Cardiac muscle cell (in vitro differentiated cells and primary cell): ENCODE data around the gene ABTB1. TPM values are rescaled to one million over a fixed set of nuclear protein-coding genes. Genes with fewer than 3 reads are reported as not detected.

Source experiments
- DNase-seq, 2 donors: peaks; one replicate each; pipeline versions ENCODE4 v3.0.0 to v3.0.0-alpha.2; 2010 to 2017; ENCODE audit warnings: low read depth in 1 of 2, low spot score in 1 of 2
- H3K27ac ChIP-seq: fragments of 200-600 bp; sonication (generic); 2 replicates; pipeline ENCODE4 v1.5.1; 2016
- H3K27me3 ChIP-seq: fragments of 200-600 bp; sonication (generic); 2 replicates; pipeline ENCODE4 v1.6.0; 2016; ENCODE audit warnings: control low read depth
- H3K36me3 ChIP-seq: fragments of 200-600 bp; sonication (generic); 2 replicates; pipeline ENCODE4 v1.5.1; 2016; ENCODE audit warnings: control low read depth
- H3K4me1 ChIP-seq: fragments of 200-600 bp; sonication (generic); 2 replicates; pipeline ENCODE4 v1.8.1; 2017; ENCODE audit warnings: low read depth, mild to moderate bottlenecking, mixed run types
- H3K4me3 ChIP-seq: fragments of 200-600 bp; sonication (generic); 2 replicates; pipeline ENCODE4 v1.5.1; 2016; ENCODE audit warnings: mild to moderate bottlenecking
- H3K9me3 ChIP-seq: fragments of 200-600 bp; sonication (generic); 2 replicates; pipeline ENCODE4 v1.5.1; 2017; ENCODE audit warnings: low read depth, mild to moderate bottlenecking, control low read depth
- polyA plus RNA-seq: library from polyadenylated mRNA; unstranded; fragments of >200 nt; fragmentation: Nextera tagmentation; extraction: Ambion mirVana; gene quantifications from 2 replicates; pipeline ENCODE4 v1.2.1, GENCODE V29; 2016
- total RNA-seq: library from RNA; depleted of rRNA; stranded (reverse); fragments of >200 nt; gene quantifications from 2 replicates; pipeline ENCODE4 v1.2.3, GENCODE V29; 2016
- TF ChIP-seq, protein P1 (sequence below): IDR thresholded peaks from 2 replicates; pipeline ENCODE4 v1.5.1; 2012; ENCODE audit warnings: low read depth, mild to moderate bottlenecking, low read length

Gene ABTB1
- total and polyA plus RNA-seq, 2 experiments from 2014 or later: 8.0 to 17.1 TPM

DNA sequence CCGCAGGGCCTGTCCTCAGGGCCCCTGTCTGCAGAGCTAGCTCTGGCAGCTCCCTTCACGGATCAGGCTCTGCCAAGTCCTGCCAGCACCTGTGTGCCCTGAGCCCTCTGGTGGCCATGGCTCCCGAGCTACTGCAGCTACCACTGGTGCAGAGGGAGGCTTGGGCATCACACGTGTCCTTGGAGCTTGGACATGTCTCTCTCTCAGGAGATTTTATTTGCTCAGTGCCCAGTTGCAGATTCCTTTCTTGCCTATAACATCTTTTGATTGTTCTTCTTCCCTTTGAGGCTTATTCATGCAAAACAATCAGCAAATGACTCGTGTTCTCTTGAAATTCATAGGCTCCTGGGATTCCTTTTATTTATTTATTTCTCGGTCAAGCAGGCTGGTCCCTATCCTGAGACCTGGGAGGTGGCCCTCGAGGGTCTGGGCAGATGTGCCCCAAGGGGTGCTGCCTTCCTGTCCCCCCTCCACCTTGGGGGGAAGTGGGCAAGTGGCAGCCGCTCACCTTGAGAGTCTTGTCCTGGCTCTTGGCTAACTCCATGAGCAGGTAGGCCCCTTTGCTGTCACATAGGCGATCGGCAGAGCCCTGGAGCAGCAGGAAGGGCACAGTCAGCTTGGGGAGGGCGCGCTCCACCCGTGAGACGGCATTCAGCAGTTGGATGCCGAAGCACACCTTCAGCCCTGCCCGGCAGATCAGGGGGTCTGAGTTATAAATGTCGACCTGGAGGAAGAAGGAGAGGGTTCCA, 21.9 kb downstream of the ABTB1 start:
- Histone ChIP-seq H3K27me3 (no peaks in the 10 kb centered on the region), H3K27ac (no peak overlapping the region), H3K36me3 (no peaks in the 10 kb centered on the region), H3K4me1 (peaks cover 4% of the 10 kb centered on the region), H3K4me3 (no peak overlapping the region), H3K9me3 (no peaks in the 10 kb centered on the region)
- TF ChIP-seq, protein P1, sequence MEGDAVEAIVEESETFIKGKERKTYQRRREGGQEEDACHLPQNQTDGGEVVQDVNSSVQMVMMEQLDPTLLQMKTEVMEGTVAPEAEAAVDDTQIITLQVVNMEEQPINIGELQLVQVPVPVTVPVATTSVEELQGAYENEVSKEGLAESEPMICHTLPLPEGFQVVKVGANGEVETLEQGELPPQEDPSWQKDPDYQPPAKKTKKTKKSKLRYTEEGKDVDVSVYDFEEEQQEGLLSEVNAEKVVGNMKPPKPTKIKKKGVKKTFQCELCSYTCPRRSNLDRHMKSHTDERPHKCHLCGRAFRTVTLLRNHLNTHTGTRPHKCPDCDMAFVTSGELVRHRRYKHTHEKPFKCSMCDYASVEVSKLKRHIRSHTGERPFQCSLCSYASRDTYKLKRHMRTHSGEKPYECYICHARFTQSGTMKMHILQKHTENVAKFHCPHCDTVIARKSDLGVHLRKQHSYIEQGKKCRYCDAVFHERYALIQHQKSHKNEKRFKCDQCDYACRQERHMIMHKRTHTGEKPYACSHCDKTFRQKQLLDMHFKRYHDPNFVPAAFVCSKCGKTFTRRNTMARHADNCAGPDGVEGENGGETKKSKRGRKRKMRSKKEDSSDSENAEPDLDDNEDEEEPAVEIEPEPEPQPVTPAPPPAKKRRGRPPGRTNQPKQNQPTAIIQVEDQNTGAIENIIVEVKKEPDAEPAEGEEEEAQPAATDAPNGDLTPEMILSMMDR: peak; percentile 14
- DNase-seq: no peak

DNA sequence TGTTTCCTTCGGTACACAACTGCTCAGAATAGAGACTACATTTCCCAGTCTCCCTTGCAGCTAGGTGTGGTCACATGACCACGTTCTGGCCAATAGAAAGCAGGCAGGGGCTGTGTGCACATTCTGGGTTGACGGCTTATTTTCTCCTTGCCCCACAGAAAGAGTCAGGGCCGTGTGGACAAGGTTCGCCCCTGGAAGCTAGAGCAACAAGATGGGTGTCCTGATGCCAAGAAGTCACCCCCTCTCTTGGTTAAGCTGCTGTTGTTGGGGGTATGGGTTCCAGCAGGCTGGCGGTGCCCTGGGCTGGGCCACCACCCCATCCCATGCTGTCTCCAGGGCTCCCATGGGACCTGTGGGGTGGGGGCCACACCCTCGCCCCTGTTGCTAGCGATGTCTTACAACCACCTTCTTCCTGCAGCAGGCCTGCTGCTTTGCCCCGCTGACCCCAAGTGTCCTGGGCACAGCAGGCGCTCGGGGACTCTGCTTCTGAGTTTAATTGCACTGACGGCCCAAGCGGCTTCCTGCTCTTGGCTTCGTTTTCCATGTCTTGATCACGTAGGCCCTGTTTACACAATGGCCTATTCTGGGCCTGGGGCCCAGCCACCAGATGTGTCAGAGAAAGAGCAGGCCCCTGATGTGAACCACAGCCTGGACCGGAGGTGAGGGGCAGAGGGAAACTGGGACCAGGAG, 24.9 kb downstream of the ABTB1 start:
- Histone ChIP-seq H3K9me3 (no peaks in the 10 kb centered on the region), H3K4me3 (no peak overlapping the region), H3K4me1 (peaks cover 4% of the 10 kb centered on the region), H3K36me3 (no peaks in the 10 kb centered on the region), H3K27me3 (no peaks in the 10 kb centered on the region), H3K27ac (no peak overlapping the region)
- DNase-seq: peak; percentile 73 to 94
- TF ChIP-seq, protein P1: no peak

DNA sequence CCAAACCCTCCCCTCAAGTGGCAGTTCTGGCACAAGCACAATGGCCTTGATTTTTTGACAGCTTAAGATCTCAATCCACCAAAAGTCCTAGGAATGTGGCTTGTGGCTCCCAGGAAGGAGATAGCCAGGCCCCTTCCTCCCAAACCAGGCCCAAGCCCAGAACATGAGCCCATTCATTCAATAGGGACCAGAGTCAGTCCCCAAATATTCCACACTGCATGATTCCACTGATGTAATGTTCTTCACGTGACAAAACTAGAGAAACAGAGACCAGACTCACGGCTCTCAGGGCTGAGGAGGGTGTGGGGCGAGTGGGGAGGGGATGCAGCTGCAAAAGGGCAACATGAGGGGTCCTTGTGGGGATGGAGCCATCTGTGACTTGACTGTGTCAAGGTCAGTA, 25.5 kb downstream of the ABTB1 start:
- Histone ChIP-seq H3K27ac (no peak overlapping the region), H3K9me3 (no peaks in the 10 kb centered on the region), H3K27me3 (no peaks in the 10 kb centered on the region), H3K4me3 (no peak overlapping the region), H3K36me3 (no peaks in the 10 kb centered on the region), H3K4me1 (peaks cover 4% of the 10 kb centered on the region)
- no peak for DNase-seq
- TF ChIP-seq, protein P1: no peak

DNA sequence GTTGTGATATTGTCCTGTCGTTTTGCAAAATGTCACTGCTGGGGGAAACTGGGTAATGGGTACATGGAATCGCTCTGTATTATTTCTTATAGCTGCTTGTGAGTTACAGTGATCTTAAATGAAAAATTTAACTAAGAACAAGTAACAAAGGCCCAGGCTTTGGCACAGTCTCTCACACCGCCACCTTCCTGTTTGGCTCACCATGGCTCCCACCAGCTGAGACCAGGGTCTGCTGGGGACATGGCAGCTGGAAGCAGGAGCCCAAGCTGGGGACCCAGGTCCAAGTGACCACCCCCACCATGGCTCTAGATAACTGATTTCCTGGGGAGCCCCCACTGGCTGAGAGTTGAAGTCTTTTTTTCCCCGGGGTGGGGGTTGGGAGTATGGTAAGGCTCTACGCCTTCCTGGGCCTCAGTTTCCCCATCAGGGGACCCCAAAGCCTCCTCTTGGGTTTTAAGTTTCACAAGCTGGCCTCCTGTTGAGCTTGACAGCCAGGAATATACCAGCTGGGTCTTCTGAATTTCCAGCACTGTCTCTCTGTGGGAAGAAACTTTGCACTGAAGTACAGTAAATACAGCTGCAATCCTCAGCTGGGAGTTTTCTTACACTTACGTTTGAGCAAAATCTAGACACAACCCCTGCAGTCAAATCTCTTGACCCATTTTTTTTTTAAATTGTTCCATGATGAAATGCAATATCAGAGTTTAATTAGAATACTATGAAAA, 26.1 kb downstream of the ABTB1 start:
- no peak for DNase-seq
- Histone ChIP-seq H3K36me3 (no peaks in the 10 kb centered on the region), H3K9me3 (no peaks in the 10 kb centered on the region), H3K27ac (no peak overlapping the region), H3K27me3 (no peaks in the 10 kb centered on the region), H3K4me3 (no peak overlapping the region), H3K4me1 (peaks cover 4% of the 10 kb centered on the region)
- TF ChIP-seq, protein P1: no peak

- Histone ChIP-seq H3K9me3 (no peaks in the 10 kb centered on the region), H3K4me3 (no peak overlapping the region), H3K27ac (no peak overlapping the region), H3K4me1 (peaks cover 4% of the 10 kb centered on the region), H3K36me3 (no peaks in the 10 kb centered on the region), H3K27me3 (no peaks in the 10 kb centered on the region)
- no peak for DNase-seq
- TF ChIP-seq, protein P1: no peak
Observed at GRCh38 chr3:127699416-127700300, 26.9 kb downstream of the ABTB1 start.
